ENCODE results near the gene LAMB4.

The LAMB4 gene

GRCh38 chr7:107995184-107996071 is 134.7 kb downstream of the LAMB4 start:
- peak; percentile 81 for DNase-seq (ENCODE audit: low spot score)

GRCh38 chr7:107994421-107995030 is 135.6 kb downstream of the LAMB4 start:
- DNase-seq (ENCODE audit: low spot score): no peak

GRCh38 chr7:107993891-107994291 is 136.3 kb downstream of the LAMB4 start:
- DNase-seq (ENCODE audit: low spot score): peak; percentile 84

GRCh38 chr7:107989618-107990373 is 140.4 kb downstream of the LAMB4 start:
- peak; percentile 37 for DNase-seq (ENCODE audit: low spot score)

- DNase-seq (ENCODE audit: low spot score): no peak
Observed at GRCh38 chr7:107982918-107983389, 147.2 kb downstream of the LAMB4 start.

GRCh38 chr7:107982042-107982840 is 147.9 kb downstream of the LAMB4 start:
- DNase-seq (ENCODE audit: low spot score): no peak

GRCh38 chr7:107981466-107981865 is 148.7 kb downstream of the LAMB4 start:
- DNase-seq (ENCODE audit: low spot score): no peak

- DNase-seq (ENCODE audit: low spot score): no peak
Observed at GRCh38 chr7:107980671-107981190, 149.4 kb downstream of the LAMB4 start.

GRCh38 chr7:107980171-107980570 is 150.0 kb downstream of the LAMB4 start:
- DNase-seq (ENCODE audit: low spot score): no peak

- DNase-seq (ENCODE audit: low spot score): no peak
Observed at GRCh38 chr7:107978815-107979408, 151.2 kb downstream of the LAMB4 start.

- no peak for DNase-seq (ENCODE audit: low spot score)
Observed at GRCh38 chr7:107977048-107977447, 153.1 kb downstream of the LAMB4 start.

- no peak for DNase-seq (ENCODE audit: low spot score)
Observed at GRCh38 chr7:107976620-107977019, 153.5 kb downstream of the LAMB4 start.

GRCh38 chr7:107975394-107976013 is 154.7 kb downstream of the LAMB4 start:
- DNase-seq (ENCODE audit: low spot score): no peak

- no peak for DNase-seq (ENCODE audit: low spot score)
Observed at GRCh38 chr7:107973861-107974260, 156.3 kb downstream of the LAMB4 start.

Data from COLO829 (cell line).